HG03342 (cell line): ENCODE results near the gene CCDC137.

ENCODE experiments used
- ATAC-seq: cut with Tn5 transposase; IDR thresholded peaks from one replicate; pipeline ENCODE4 v1.9.1; 2021; ENCODE audit warnings: mild to moderate bottlenecking, moderate library complexity; ENCODE audit not compliant: unreplicated experiment

CCDC137 gene

DNA sequence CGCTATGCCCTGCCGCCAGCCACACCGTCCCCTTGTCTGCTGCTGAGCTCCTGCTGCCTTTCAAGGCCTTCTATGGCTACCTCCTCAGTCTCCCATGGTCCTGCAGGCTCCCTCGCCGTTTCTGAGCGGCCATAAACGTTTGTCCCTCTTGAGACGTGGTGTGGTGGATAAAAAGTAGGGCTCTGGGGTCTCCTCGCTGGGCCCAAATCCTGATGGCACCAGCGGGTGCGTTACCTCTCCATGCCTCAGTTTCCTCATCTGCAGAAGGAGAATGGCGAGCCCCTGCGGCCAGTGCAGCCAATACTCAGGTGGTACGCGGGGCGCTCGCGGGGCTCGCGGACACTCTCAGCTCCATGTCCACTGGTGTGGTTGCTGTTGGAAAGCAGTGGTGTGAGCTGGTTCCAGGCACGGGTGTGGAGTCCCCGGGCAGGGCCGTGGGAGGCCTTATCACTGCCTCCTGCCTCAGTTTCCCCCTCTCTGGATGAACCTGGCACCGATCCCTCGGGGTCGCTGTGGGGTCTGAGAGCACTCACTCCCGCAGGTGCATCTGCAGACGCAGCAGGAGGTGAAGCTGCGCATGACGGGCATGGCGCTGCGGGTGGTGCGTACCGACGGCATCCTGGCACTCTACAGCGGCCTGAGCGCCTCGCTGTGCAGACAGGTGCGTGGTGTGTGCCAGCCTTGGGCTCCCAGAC lies 48.0 kb downstream of the CCDC137 start:
- no peak for ATAC-seq

- ATAC-seq: no peak
Observed at GRCh38 chr17:81715107-81715871, 48.8 kb downstream of the CCDC137 start.

DNA sequence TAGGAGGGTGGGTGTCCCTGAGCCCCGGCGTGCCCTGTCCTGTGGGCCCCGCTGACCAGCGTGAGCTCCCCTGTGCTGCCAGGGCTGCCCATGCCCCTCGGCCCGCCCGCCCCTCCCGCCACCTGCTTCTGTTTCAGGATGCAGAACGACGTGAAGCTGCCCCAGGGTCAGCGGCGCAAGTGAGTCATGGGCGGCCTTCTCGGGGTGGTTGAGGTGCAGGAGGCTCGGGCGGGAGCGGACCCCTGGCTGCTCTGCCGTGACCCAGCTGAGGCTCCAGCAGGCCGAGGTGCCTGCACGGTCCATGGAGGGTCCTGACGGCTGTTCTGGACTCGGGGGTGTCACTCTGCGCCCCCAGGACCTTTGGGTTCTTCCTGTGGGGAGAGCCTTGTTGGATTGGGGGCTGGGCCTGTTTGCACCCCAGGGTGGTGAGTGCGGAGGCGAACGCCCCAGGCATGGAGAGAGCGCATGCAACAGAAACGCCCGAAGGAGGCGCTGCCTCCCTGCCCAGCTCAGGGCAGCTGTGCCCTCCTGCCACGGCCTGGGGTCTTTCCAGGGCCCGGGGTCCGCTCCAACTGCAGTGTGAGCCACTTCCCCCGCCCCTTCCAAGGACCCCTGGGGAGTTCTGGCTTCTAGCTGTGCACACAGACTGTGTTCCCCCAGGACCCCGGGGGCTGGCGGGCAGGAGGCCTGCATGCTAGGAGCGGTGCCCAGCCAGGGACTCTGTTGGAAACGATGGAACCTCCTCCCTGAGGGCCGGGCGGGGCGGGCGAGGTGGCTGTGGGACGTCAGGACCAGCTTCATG lies 49.5 kb downstream of the CCDC137 start:
- no peak for ATAC-seq

DNA sequence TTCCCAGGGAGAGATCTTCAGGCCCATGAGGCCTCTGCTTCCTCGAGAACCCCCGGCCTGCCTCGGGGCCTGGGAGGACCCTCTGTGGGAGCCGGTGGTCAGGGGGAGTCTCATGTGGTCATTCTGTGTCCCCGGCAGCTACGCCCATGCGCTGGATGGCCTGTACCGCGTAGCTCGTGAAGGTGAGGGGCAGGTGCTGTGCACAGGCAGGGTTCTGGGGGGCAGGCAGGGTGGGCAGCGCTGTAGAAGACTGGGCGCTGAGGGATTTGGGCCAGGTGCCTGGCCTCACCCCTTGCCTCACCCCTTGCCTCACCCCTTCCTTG lies 50.1 kb downstream of the CCDC137 start:
- ATAC-seq: no peak

- no peak for ATAC-seq
Observed at GRCh38 chr17:81717049-81717765, 50.7 kb downstream of the CCDC137 start.

DNA sequence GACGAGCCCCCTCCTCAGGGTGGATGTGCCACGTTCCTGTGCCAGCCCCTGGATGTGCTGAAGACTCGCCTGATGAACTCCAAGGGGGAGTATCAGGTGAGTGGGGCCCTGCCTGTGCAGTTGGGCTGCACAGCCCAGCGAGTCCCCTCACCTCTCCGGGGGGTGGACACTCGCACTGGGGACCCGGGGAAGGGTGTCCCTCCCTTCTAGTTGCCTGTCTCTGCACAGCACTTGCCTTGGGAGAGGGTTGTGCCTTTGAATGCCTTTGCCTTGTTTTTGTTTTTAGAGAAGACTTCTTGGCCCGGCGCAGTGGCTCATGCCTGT lies 51.2 kb downstream of the CCDC137 start:
- ATAC-seq: no peak

GRCh38 chr17:81719410-81720266 lies 53.1 kb downstream of the CCDC137 start:
- no peak for ATAC-seq

- no peak for ATAC-seq
Observed at GRCh38 chr17:81720267-81721071, 53.9 kb downstream of the CCDC137 start.

DNA sequence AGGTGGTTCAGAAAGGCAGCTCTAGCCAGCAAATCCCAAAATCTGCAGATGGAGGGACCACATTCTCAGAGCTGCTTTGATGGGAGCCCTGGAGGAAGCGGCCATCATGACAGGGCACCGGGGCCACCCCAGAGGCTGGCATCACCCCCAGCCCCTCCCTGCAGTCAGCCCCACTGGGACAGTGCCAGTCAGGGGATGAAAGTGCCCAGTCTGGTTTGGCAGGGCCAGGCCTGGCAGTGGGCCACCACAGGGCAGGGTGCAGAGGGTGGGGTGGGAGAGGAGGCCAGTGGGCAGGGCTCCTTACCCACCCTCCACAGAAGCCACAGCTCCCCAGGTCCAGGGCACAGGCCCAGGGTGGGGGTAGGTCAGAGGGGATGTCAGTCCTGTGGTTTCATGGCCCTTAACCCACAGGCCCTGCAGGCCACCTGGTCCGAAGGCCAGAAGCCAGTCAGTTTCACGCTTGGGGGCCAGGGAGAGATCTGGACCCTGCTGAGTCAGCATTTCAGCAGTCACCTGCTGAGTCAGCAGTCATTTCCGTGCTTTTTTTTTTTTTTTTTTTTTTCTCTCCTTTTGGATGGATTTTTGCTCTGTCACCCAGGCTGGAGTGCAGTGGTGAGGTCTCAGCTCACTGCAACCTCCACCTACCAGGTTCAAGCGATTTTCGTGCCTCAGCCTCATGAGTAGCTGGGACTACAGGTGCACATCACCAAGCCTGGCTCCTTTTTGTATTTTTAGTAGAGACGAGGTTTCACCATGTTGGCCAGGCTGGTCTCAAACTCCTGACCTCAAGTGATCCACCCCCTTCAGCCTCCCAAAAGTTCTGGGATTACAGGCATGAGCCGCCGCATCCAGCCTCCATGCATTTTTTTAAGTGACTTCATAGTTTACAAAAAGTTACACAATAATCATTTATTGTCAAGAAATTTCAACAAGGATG lies 55.9 kb downstream of the CCDC137 start:
- ATAC-seq: no peak
